Neutrophil (primary cell): ENCODE measurements around the gene FASTK.
A peak's percentile ranks its signal among the peaks of the same experiment; 100 is the strongest.

Experiments
- H3K27ac ChIP-seq: fragments of 200-600 bp; sonication (generic); 2 replicates; pipeline ENCODE4 v1.5.1; 2016; ENCODE audit warnings: mild to moderate bottlenecking, moderate library complexity
- H3K27me3 ChIP-seq: fragments of 200-600 bp; sonication (generic); 2 replicates; pipeline ENCODE4 v1.6.0; 2016; ENCODE audit warnings: mild to moderate bottlenecking
- H3K36me3 ChIP-seq: fragments of 200-600 bp; sonication (generic); 2 replicates; pipeline ENCODE4 v1.5.1; 2017
- H3K4me1 ChIP-seq, 2 experiments: fragments of 200-600 bp in 1 of 2; sonication (generic) in 1 of 2; 1 replicate in 1 of 2; 2 replicates in 1 of 2; pipeline versions ENCODE4 v1.5.1 to v1.6.1; 2013 to 2016; ENCODE audit warnings: low read depth in 1 of 2, low read length in 1 of 2, mild to moderate bottlenecking in 1 of 2, moderate library complexity in 1 of 2; ENCODE audit not compliant: control insufficient read depth in 1 of 2, insufficient read depth in 1 of 2
- H3K4me3 ChIP-seq, 2 experiments: fragments of 200-600 bp in 1 of 2; sonication (generic) in 1 of 2; 1 replicate in 1 of 2; 2 replicates in 1 of 2; pipeline ENCODE4 v1.5.1; 2013 to 2016; ENCODE audit warnings: low read depth in 1 of 2, low read length in 1 of 2, mild to moderate bottlenecking in 1 of 2, moderate library complexity in 1 of 2
- H3K9me3 ChIP-seq: fragments of 200-600 bp; sonication (generic); 2 replicates; pipeline ENCODE4 v1.5.1; 2016
- TF ChIP-seq, protein P1 (sequence below): fragments of 200-600 bp; sonication (generic); IDR thresholded peaks from 2 replicates; pipeline ENCODE4 v1.5.1; 2016; ENCODE audit warnings: antibody characterized with exemption

The FASTK gene

DNA sequence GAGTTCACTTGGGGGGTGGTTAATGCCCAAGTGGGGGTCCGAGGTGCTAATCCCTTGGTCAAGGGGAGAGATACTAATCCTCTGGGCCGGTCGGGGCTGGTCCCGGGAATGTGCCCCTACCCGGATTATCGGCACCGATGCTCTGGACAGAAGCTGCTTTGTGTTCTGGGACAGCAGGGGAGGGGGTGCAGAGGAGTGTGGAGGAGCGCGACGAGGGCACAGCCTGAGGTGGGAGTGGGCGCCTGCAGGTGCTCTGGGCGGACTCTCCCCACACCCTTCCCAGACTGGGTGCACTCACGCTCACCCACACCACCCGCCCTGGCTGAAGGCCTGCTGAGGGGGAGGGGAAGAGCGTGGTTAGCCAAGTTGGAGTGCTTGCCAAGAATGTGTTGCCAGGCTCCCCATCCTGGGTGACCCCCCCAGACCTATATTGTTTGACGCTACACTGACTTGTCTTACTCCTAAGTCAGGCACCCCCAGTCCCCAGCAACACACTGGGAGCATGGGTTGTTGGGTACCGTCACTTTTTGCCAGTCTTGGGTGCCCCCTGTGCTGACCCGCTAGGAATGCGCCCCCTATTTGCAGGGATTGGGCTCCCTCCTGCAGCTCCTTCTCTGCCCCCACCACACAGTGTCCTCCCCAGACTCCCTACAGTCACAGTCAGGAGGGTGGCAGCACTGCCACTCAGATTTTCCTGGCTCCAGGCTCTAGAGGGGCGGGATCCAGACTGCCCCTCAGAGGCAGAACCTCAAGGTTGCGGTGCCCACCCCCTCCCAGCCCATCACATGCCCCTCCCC lies 20.0 kb downstream of the FASTK start:
- peaks cover 32 to 37% of the 10 kb centered on the region in 2 experiments for H3K4me1 ChIP-seq
- TF ChIP-seq, protein P1, sequence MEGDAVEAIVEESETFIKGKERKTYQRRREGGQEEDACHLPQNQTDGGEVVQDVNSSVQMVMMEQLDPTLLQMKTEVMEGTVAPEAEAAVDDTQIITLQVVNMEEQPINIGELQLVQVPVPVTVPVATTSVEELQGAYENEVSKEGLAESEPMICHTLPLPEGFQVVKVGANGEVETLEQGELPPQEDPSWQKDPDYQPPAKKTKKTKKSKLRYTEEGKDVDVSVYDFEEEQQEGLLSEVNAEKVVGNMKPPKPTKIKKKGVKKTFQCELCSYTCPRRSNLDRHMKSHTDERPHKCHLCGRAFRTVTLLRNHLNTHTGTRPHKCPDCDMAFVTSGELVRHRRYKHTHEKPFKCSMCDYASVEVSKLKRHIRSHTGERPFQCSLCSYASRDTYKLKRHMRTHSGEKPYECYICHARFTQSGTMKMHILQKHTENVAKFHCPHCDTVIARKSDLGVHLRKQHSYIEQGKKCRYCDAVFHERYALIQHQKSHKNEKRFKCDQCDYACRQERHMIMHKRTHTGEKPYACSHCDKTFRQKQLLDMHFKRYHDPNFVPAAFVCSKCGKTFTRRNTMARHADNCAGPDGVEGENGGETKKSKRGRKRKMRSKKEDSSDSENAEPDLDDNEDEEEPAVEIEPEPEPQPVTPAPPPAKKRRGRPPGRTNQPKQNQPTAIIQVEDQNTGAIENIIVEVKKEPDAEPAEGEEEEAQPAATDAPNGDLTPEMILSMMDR, result no peak
- peaks cover 18% of the 10 kb centered on the region for H3K36me3 ChIP-seq
- no peaks in the 10 kb centered on the region for H3K27me3 ChIP-seq
- no peaks in the 10 kb centered on the region for H3K9me3 ChIP-seq
- no peak overlapping the region for H3K27ac ChIP-seq
- H3K4me3 ChIP-seq, result peak overlapping the region; percentile 69 to 88

DNA sequence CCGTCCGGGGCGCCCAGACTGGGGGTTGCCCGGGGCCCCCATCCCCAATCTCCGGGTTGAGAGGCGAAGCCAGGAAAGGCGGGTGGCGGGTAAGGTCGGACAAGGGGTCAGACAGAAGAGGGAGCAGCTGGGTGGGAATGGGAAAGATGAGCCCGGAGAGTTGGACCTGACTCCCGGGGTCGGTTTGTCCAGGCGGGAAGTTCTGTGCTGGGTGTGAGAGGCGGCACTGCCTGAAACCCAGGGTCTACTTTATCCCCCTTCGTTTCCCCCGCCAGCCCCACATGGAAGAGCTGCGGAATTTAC lies 20.5 kb downstream of the FASTK start:
- Histone ChIP-seq H3K9me3 (no peaks in the 10 kb centered on the region), H3K36me3 (peaks cover 13% of the 10 kb centered on the region), H3K27ac (peak overlapping the region; percentile 82), H3K4me3 (peak overlapping the region; percentile 69 to 88), H3K27me3 (no peaks in the 10 kb centered on the region), H3K4me1 (peaks cover 32 to 37% of the 10 kb centered on the region in 2 experiments)
- TF ChIP-seq, protein P1, result no peak

DNA sequence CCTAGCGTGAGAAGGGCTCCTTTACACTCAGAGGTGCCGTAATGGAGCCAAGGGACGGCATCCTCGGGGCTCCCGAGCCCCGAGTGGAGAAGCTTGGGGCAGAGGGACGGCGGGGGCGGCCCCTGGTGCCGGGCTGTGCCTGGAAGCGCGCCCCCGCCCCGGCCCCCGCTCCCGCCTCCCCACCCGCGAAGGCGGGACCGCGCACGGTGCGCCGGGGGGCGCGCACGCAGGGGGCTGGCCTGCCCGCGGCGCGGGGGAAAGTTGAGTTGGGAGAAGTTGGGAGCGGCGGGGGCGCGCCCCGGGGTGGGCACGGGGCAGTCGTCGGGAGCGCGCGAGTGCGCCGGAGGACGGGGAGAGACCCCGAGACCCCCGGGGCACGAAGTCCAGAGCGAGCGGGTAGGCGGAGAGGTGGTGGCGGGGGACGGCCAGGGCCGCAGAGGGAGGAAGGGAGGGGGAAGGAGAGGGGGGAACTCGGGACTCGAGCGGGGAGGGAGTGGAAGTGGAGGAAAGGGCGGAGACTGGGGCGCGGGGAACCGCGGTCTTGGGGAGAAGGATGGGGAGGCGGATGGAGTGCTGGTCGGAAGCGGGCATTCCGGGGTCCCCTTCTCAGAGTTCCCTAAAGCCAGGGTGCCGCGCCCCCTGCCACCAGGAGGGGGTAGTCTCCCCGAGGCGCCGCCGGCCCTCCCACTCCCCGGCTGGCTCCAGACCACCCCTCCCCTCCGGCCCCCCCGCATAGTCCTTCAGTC lies 21.1 kb downstream of the FASTK start, which contains the start of gene SLC4A2:
TSS of gene SLC4A2 (plus strand) at position 223 of the 746 bp plus-strand sequence. CDS start 2,399 bp downstream, outside the sequence.
- Histone ChIP-seq H3K4me1 (peaks cover 32 to 37% of the 10 kb centered on the region in 2 experiments), H3K36me3 (peaks cover 8% of the 10 kb centered on the region)
- TF ChIP-seq, protein P1, result peak; percentile 35

DNA sequence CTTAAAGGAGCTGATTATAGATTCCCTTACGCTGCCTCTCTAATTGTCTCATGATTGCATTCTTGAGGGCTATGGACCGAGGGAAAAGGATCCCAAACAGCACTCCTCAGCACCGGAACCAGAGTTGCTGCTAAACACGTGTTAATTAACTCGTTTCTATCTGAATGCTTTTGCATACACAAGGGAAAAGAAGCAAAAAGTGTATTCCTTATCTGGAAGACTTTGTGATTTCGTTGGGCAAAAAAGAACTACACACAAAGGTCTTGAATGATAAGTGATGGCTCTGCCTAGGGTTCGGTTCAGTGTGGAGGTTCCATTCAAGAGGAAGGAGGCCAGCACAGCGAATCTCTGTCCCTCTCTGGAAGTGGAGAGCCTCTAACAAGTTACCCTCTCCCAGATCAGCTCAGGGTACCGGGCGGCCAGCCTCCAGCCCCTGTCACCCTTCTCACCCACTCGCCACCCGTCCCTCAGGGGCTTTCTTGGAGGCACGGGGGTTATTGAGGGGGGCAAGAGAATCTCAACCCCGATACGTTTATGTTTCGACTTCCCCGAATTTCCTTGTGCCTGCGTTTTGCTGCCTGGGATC lies 21.7 kb downstream of the FASTK start:
- Histone ChIP-seq H3K4me1 (peaks cover 33 to 37% of the 10 kb centered on the region in 2 experiments), H3K4me3 (peak overlapping the region; percentile 69 to 88), H3K9me3 (no peaks in the 10 kb centered on the region), H3K36me3 (peaks cover under 1% of the 10 kb centered on the region), H3K27ac (peak overlapping the region; percentile 82), H3K27me3 (no peaks in the 10 kb centered on the region)
- TF ChIP-seq, protein P1, result no peak

More for the DNA sequence above, 21.1 kb downstream of the FASTK start, which contains the start of gene SLC4A2:
- no peaks in the 10 kb centered on the region for H3K9me3 ChIP-seq
- peak within 1 kb of the TSS; percentile 69 to 88 for H3K4me3 ChIP-seq
- H3K27me3 ChIP-seq, result no peaks in the 10 kb centered on the region
- H3K27ac ChIP-seq, result peak within 1 kb of the TSS; percentile 82

DNA sequence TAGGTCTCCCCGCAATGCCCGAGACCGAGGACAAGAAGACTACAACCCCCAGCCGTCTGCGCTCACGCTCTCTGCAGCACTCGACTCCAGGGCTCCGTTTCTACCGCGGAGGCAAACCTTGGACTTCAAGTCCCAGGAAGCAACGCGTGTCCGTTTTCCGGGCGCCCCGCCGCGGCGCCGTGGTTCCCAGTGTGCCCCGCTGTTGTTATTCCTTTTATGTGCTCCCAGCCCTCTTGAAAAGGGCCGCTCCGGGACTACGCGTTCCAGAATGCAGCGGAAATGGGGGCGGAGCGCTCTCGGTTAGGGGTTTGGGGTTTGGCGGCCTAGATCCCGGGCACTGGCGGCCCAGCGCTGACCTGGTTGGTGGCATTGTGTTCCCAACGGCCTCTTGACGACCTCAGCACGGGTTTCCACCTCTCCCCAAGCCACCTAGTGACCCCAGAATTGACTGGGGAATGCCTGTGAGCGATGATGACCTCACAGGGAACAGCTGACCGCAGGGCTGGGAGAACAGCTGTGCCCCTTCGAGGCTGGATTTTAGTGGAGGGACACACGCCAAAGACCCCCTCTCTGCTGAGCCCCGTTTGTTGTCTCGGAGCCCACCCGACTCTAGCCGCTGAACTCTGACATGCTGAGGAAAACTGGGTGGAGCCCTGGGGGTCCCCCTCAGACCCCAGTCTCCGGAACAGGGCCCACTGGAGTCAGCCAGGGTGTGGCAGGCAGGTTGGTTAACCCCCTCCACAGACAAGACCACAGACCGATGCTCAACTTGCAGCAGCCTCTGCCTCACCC lies 22.4 kb downstream of the FASTK start:
- Histone ChIP-seq H3K4me1 (peaks cover 40 to 42% of the 10 kb centered on the region in 2 experiments), H3K27ac (peak overlapping the region; percentile 82), H3K4me3 (peak overlapping the region; percentile 69 to 88), H3K27me3 (no peaks in the 10 kb centered on the region), H3K9me3 (no peaks in the 10 kb centered on the region), H3K36me3 (no peaks in the 10 kb centered on the region)
- TF ChIP-seq, protein P1, result peak; percentile 37
